Measurements from ENCODE around the gene DDOST. TPM values are rescaled to one million over a fixed set of nuclear protein-coding genes. Genes with fewer than 3 reads are reported as not detected.

The DDOST gene
- total RNA-seq, 3 donors from 2014 or later, result 103 to 263 (median 159) TPM

- no peak for ATAC-seq
- no peak for TF ChIP-seq CTCF (IDR thresholded peaks at IDR 0.05)
- Histone ChIP-seq H3K9me3 (no peaks in the 10 kb centered on the region), H3K4me3 (no peak overlapping the region), H3K4me1 (ENCODE audit: low read depth) (no peaks in the 10 kb centered on the region), H3K36me3 (ENCODE audit: low read depth) (peaks cover 2% of the 10 kb centered on the region)
- DNase-seq, result no peak
- intact Hi-C loops (cut with DNase I, micrococcal nuclease), result loop anchor here in 1 of 2 donors (10.0 kb wide), 1 partner anchor 118 kb away; no protein-coding TSS in a partner anchor
These were observed 18.1 kb downstream of the DDOST start for GRCh38 chr1:20643080-20643479.

- Histone ChIP-seq H3K36me3 (ENCODE audit: low read depth) (no peaks in the 10 kb centered on the region), H3K4me3 (no peak overlapping the region), H3K4me1 (ENCODE audit: low read depth) (no peaks in the 10 kb centered on the region), H3K9me3 (no peaks in the 10 kb centered on the region)
- TF ChIP-seq CTCF (IDR thresholded peaks at IDR 0.05), result no peak
- DNase-seq (no peak), ATAC-seq (no peak)
- intact Hi-C loops (cut with DNase I, micrococcal nuclease), result loop anchor here in 1 of 2 donors (10.0 kb wide), 1 partner anchor 117 kb away; no protein-coding TSS in a partner anchor
These were observed 19.2 kb downstream of the DDOST start for GRCh38 chr1:20641975-20642374.

GRCh38 chr1:20640183-20640597 is 21.0 kb downstream of the DDOST start:
- peak; percentile 29 for TF ChIP-seq CTCF (IDR thresholded peaks at IDR 0.05)
- DNase-seq (peak in 1 of 3 donors; percentile 79), ATAC-seq (peak; percentile 77)
- Histone ChIP-seq H3K9me3 (no peaks in the 10 kb centered on the region), H3K4me3 (no peak overlapping the region), H3K36me3 (ENCODE audit: low read depth) (no peaks in the 10 kb centered on the region), H3K4me1 (ENCODE audit: low read depth) (no peaks in the 10 kb centered on the region)
- intact Hi-C loops (cut with DNase I, micrococcal nuclease), result loop anchor here in 1 of 2 donors (10.0 kb wide), 1 partner anchor 115 kb away; no protein-coding TSS in a partner anchor

- no peak overlapping the region for H3K4me3 ChIP-seq
- H3K36me3 ChIP-seq (ENCODE audit: low read depth), result no peaks in the 10 kb centered on the region
- no peaks in the 10 kb centered on the region for H3K9me3 ChIP-seq
- DNase-seq (no peak), ATAC-seq (no peak)
- TF ChIP-seq CTCF (IDR thresholded peaks at IDR 0.05), result no peak
- H3K4me1 ChIP-seq (ENCODE audit: low read depth), result peaks cover 14% of the 10 kb centered on the region
- intact Hi-C loops (cut with DNase I, micrococcal nuclease), result loop anchor here in 1 of 2 donors (10.0 kb wide), 1 partner anchor 62 kb away; no protein-coding TSS in a partner anchor
These were observed 24.3 kb downstream of the DDOST start for GRCh38 chr1:20636785-20637347.

GRCh38 chr1:20634594-20635084 is 26.5 kb downstream of the DDOST start:
- no peaks in the 10 kb centered on the region for H3K9me3 ChIP-seq
- peak in 2 of 3 donors; percentile 61 to 62 for DNase-seq
- no peak for TF ChIP-seq CTCF (IDR thresholded peaks at IDR 0.05)
- no peaks in the 10 kb centered on the region for H3K36me3 ChIP-seq (ENCODE audit: low read depth)
- intact Hi-C loops (cut with DNase I, micrococcal nuclease), result loop anchor here in 1 of 2 donors (5.0 to 10.0 kb wide), 2 partner anchors 60 to 112 kb away; no protein-coding TSS in a partner anchor
- peak overlapping the region; percentile 97 for H3K4me3 ChIP-seq
- peak; percentile 53 for ATAC-seq
- peaks cover 14% of the 10 kb centered on the region for H3K4me1 ChIP-seq (ENCODE audit: low read depth)
